ENCODE data around the gene LTBP1. TPM values are rescaled to one million over a fixed set of nuclear protein-coding genes. Genes with fewer than 3 reads are reported as not detected.

Gene LTBP1
- total RNA-seq, 1 experiment from 2014 or later, result 2.2 TPM

DNA sequence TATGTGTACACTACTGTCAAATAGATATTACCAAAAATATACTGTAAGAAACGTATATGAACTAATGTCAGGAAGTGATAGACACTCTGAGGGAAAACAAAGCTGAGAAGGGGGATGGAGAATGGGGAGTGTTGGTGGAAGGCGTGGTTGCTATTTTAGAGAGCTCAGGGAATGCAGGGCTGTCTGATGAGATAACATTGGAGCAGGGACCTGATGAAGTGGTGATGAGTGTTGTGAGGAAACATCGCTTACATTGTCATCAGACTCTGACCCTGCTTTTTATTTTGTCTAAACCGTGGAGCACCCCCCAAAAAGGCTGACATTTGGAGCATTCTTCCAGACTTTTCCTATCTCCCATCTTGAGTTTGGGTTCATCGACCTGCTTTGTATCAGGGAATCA lies 194.7 kb downstream of the LTBP1 start:
- TF ChIP-seq, protein P1, sequence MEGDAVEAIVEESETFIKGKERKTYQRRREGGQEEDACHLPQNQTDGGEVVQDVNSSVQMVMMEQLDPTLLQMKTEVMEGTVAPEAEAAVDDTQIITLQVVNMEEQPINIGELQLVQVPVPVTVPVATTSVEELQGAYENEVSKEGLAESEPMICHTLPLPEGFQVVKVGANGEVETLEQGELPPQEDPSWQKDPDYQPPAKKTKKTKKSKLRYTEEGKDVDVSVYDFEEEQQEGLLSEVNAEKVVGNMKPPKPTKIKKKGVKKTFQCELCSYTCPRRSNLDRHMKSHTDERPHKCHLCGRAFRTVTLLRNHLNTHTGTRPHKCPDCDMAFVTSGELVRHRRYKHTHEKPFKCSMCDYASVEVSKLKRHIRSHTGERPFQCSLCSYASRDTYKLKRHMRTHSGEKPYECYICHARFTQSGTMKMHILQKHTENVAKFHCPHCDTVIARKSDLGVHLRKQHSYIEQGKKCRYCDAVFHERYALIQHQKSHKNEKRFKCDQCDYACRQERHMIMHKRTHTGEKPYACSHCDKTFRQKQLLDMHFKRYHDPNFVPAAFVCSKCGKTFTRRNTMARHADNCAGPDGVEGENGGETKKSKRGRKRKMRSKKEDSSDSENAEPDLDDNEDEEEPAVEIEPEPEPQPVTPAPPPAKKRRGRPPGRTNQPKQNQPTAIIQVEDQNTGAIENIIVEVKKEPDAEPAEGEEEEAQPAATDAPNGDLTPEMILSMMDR (conservative IDR thresholded peaks at IDR 0.05; ENCODE audit: low read depth, low read length), result no peak
- no peak for TF ChIP-seq EZH2 (IDR thresholded peaks at IDR 0.05; ENCODE audit: borderline replicate concordance, low read depth, low read length, poor library complexity, severe bottlenecking)
- Histone ChIP-seq H3K9me3 (ENCODE audit: low read depth, low read length, poor library complexity, severe bottlenecking) (no peaks in the 10 kb centered on the region), H3K27ac (ENCODE audit: low read depth, low read length, poor library complexity, severe bottlenecking) (no peak overlapping the region), H3K4me3 (ENCODE audit: low read depth, low read length, poor library complexity, severe bottlenecking) (no peak overlapping the region), H3K36me3 (ENCODE audit: insufficient read depth, low read length, poor library complexity, severe bottlenecking) (no peaks in the 10 kb centered on the region), H3K27me3 (replicated peaks; ENCODE audit: insufficient read depth, low read depth, low read length, poor library complexity) (no peaks in the 10 kb centered on the region), H3K4me1 (ENCODE audit: insufficient read depth, low read length, poor library complexity, severe bottlenecking) (no peaks in the 10 kb centered on the region)
- BruUV-seq (replicated peaks), result no TSS peak
- no peak for DNase-seq (ENCODE audit: low spot score)
- intact Hi-C loops (cut with micrococcal nuclease; ENCODE audit: unreplicated experiment), result no loop called here
- ChIA-PET POLR2A (ENCODE audit: low non-redundant PET) (no interaction called here), CTCF (no interaction called here)

DNA sequence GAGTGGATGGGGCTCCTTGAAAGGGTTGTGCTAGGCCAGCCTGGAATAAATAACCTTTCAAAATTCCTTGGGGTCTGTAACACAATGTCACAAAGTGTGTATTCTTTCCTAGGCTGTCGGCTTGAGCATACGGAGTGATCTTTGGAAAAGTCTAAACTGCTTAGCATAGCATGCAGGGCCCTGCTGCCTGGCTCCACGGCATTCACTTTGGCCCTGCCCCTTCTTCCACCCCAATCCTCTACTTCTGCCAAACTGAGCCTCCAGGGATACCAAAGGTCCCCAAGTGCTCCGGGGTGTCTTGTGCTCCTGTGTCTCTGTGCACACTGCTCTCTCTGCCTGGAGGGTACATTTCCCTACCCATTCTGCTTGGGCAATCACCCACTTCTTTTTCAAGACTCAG lies 196.1 kb downstream of the LTBP1 start:
- no TSS peak for BruUV-seq (replicated peaks)
- POLR2A ChIA-PET (ENCODE audit: low non-redundant PET), result no interaction called here
- H3K27me3 ChIP-seq (replicated peaks; ENCODE audit: insufficient read depth, low read depth, low read length, poor library complexity), result no peaks in the 10 kb centered on the region
- H3K4me3 ChIP-seq (ENCODE audit: low read depth, low read length, poor library complexity, severe bottlenecking), result no peak overlapping the region
- intact Hi-C loops (cut with micrococcal nuclease; ENCODE audit: unreplicated experiment), result no loop called here
- TF ChIP-seq EZH2 (IDR thresholded peaks at IDR 0.05; ENCODE audit: borderline replicate concordance, low read depth, low read length, poor library complexity, severe bottlenecking), result no peak
- TF ChIP-seq, protein P1 (conservative IDR thresholded peaks at IDR 0.05; ENCODE audit: low read depth, low read length), result no peak
- H3K9me3 ChIP-seq (ENCODE audit: low read depth, low read length, poor library complexity, severe bottlenecking), result no peaks in the 10 kb centered on the region
- H3K27ac ChIP-seq (ENCODE audit: low read depth, low read length, poor library complexity, severe bottlenecking), result no peak overlapping the region
- CTCF ChIA-PET, result no interaction called here
- no peaks in the 10 kb centered on the region for H3K36me3 ChIP-seq (ENCODE audit: insufficient read depth, low read length, poor library complexity, severe bottlenecking)
- DNase-seq (ENCODE audit: low spot score), result no peak
- no peaks in the 10 kb centered on the region for H3K4me1 ChIP-seq (ENCODE audit: insufficient read depth, low read length, poor library complexity, severe bottlenecking)

DNA sequence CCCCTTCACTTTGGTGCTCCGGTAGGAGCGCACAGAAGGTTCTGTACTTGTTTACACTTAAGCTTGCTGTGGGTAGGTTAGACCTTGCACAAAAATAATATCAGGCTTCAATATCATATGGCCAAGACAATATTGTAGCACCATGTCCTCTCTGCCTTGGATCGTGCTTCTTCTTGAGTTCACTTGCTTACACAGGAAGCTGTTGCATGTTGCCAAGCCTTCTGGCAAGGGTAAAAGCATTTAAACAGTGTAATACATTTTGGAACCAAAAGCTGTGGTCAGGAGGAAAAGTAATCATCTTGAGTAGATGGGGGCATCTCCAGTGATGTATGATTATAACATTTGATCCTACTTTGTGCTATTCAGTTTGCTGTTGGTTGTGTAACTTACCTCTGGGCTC lies 197.5 kb downstream of the LTBP1 start:
- CTCF ChIA-PET, result no interaction called here
- POLR2A ChIA-PET (ENCODE audit: low non-redundant PET), result no interaction called here
- Histone ChIP-seq H3K27ac (ENCODE audit: low read depth, low read length, poor library complexity, severe bottlenecking) (no peak overlapping the region), H3K36me3 (ENCODE audit: insufficient read depth, low read length, poor library complexity, severe bottlenecking) (no peaks in the 10 kb centered on the region), H3K4me3 (ENCODE audit: low read depth, low read length, poor library complexity, severe bottlenecking) (no peak overlapping the region), H3K9me3 (ENCODE audit: low read depth, low read length, poor library complexity, severe bottlenecking) (no peaks in the 10 kb centered on the region), H3K4me1 (ENCODE audit: insufficient read depth, low read length, poor library complexity, severe bottlenecking) (no peaks in the 10 kb centered on the region), H3K27me3 (replicated peaks; ENCODE audit: insufficient read depth, low read depth, low read length, poor library complexity) (no peaks in the 10 kb centered on the region)
- BruUV-seq (replicated peaks), result no TSS peak
- no peak for DNase-seq (ENCODE audit: low spot score)
- intact Hi-C loops (cut with micrococcal nuclease; ENCODE audit: unreplicated experiment), result no loop called here
- TF ChIP-seq, protein P1 (conservative IDR thresholded peaks at IDR 0.05; ENCODE audit: low read depth, low read length), result no peak
- TF ChIP-seq EZH2 (IDR thresholded peaks at IDR 0.05; ENCODE audit: borderline replicate concordance, low read depth, low read length, poor library complexity, severe bottlenecking), result no peak
